H1 (cell line): ENCODE results near the gene COL21A1.

Experiments
- ASH2L ChIP-seq: fragments of 200-600, 300-600 bp; sonication (generic); IDR thresholded peaks from one replicate; pipeline ENCODE4 v1.7.1; 2017; ENCODE audit warnings: low read length
- CHD1 ChIP-seq: IDR thresholded peaks from 2 replicates; pipeline ENCODE4 v1.6.1; 2012; ENCODE audit warnings: low read depth, low read length, improper control_type of control experiment
- EP300 ChIP-seq, 2 experiments: IDR thresholded peaks; 1 replicate in 1 of 2; 2 replicates in 1 of 2; pipeline ENCODE4 v1.6.1; 2011 to 2012; ENCODE audit warnings: low read depth in 2 of 2, low read length in 2 of 2, mild to moderate bottlenecking in 2 of 2, borderline replicate concordance in 1 of 2, inconsistent platforms in 1 of 2, moderate library complexity in 1 of 2

DNA sequence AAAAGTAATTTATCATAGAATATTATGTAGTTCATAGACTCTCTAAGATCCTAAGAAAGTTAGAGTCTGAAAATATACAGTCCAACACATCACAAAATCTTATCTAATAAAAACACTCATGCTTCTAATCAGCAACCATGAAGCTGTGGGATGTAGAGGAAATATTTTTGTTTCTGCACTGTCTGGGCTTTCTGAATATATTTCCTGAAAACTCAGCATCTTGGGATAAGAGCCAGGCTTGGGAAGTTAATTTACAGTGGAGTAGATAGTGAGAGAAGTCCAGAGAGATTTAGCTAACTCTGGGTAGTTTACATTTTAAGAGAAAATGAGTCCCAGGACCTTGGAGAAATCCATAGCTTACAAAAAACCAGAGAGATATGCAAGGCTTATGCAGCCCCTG, 221.6 kb downstream of the COL21A1 start:
- TF ChIP-seq ASH2L = no peak
- no peak for TF ChIP-seq CHD1
- no peak for TF ChIP-seq EP300 (IDR thresholded peaks at IDR 0.05; ENCODE audit: borderline replicate concordance in 1 of 2, low read depth in 2 of 2, low read length in 2 of 2)
